Effector memory CD8-positive, alpha-beta T cell (primary cell): ENCODE results near the gene UBE2J2.

Source experiments
- ATAC-seq: fragments of 150-1000 bp; cut with Tn5 transposase; replicated peaks from 2 replicates; pipeline ENCODE4 v1.10.0; 2021; ENCODE audit warnings: mild to moderate bottlenecking, moderate library complexity
- DNase-seq, 3 experiments: peaks; one replicate each; pipeline ENCODE4 v3.0.0; 2021
- H3K27ac Mint-ChIP-seq, 2 donors: one replicate each; pipeline ENCODE4 v1.8.0; 2022; ENCODE audit warnings: mild to moderate bottlenecking in 2 of 2, mixed read lengths in 2 of 2, moderate library complexity in 2 of 2
- H3K27me3 Mint-ChIP-seq, 2 donors: one replicate each; pipeline ENCODE4 v1.8.0; 2022; ENCODE audit warnings: mixed read lengths in 2 of 2
- H3K36me3 Mint-ChIP-seq: one replicate; pipeline ENCODE4 v1.8.0; 2022; ENCODE audit warnings: mild to moderate bottlenecking, moderate library complexity, mixed read lengths; ENCODE audit not compliant: insufficient read depth
- H3K4me1 Mint-ChIP-seq, 2 donors: one replicate each; pipeline ENCODE4 v1.8.0; 2022; ENCODE audit warnings: low read depth in 2 of 2, mixed read lengths in 2 of 2
- H3K4me3 Mint-ChIP-seq, 2 donors: one replicate each; pipeline ENCODE4 v1.8.0; 2022; ENCODE audit warnings: mild to moderate bottlenecking in 2 of 2, mixed read lengths in 2 of 2, moderate library complexity in 2 of 2
- H3K9me3 Mint-ChIP-seq, 2 donors: one replicate each; pipeline ENCODE4 v1.8.0; 2022; ENCODE audit warnings: mixed read lengths in 2 of 2

Gene UBE2J2

GRCh38 chr1:1306661-1307260 lies 33.1 kb upstream of the UBE2J2 start:
- no peaks in the 10 kb centered on the region for H3K27me3 Mint-ChIP-seq
- peak overlapping the region; percentile 80 to 84 for H3K4me3 Mint-ChIP-seq
- peaks cover 35% of the 10 kb centered on the region for H3K36me3 Mint-ChIP-seq
- ATAC-seq, result no peak
- no peaks in the 10 kb centered on the region for H3K9me3 Mint-ChIP-seq
- H3K4me1 Mint-ChIP-seq, result peaks cover 17 to 20% of the 10 kb centered on the region in 2 donors
- no peak for DNase-seq
- H3K27ac Mint-ChIP-seq, result peak overlapping the region in 1 of 2 donors; percentile 78

GRCh38 chr1:1306070-1306660 lies 32.5 kb upstream of the UBE2J2 start:
- Mint-ChIP-seq H3K36me3 (peaks cover 31% of the 10 kb centered on the region), H3K4me3 (peak overlapping the region; percentile 80 to 84), H3K4me1 (peaks cover 17 to 20% of the 10 kb centered on the region in 2 donors), H3K27ac (peak overlapping the region; percentile 58 to 78), H3K9me3 (no peaks in the 10 kb centered on the region), H3K27me3 (no peaks in the 10 kb centered on the region)
- ATAC-seq (no peak), DNase-seq (no peak)

GRCh38 chr1:1305300-1306069 lies 31.8 kb upstream of the UBE2J2 start:
- H3K9me3 Mint-ChIP-seq, result no peaks in the 10 kb centered on the region
- peak overlapping the region; percentile 58 to 78 for H3K27ac Mint-ChIP-seq
- ATAC-seq (peak; percentile 39), DNase-seq (peak; percentile 71 to 73 (median 72))
- H3K4me1 Mint-ChIP-seq, result peaks cover 17 to 20% of the 10 kb centered on the region in 2 donors
- peak overlapping the region; percentile 80 to 84 for H3K4me3 Mint-ChIP-seq
- no peaks in the 10 kb centered on the region for H3K27me3 Mint-ChIP-seq
- H3K36me3 Mint-ChIP-seq, result peaks cover 28% of the 10 kb centered on the region

GRCh38 chr1:1304331-1305299 lies 31.0 kb upstream of the UBE2J2 start:
- H3K9me3 Mint-ChIP-seq, result no peaks in the 10 kb centered on the region
- no peaks in the 10 kb centered on the region for H3K27me3 Mint-ChIP-seq
- peaks cover 19% of the 10 kb centered on the region for H3K36me3 Mint-ChIP-seq
- H3K4me1 Mint-ChIP-seq, result peaks cover 17 to 20% of the 10 kb centered on the region in 2 donors
- ATAC-seq (no peak), DNase-seq (no peak)
- peak overlapping the region; percentile 80 to 84 for H3K4me3 Mint-ChIP-seq
- peak overlapping the region in 1 of 2 donors; percentile 78 for H3K27ac Mint-ChIP-seq

- no peak for DNase-seq
Observed at GRCh38 chr1:1303736-1304135, 30.1 kb upstream of the UBE2J2 start.

GRCh38 chr1:1302951-1303509 lies 29.4 kb upstream of the UBE2J2 start:
- DNase-seq, result no peak
- no peaks in the 10 kb centered on the region for H3K9me3 Mint-ChIP-seq
- no peak overlapping the region for H3K4me3 Mint-ChIP-seq
- peaks cover 8% of the 10 kb centered on the region for H3K36me3 Mint-ChIP-seq
- no peaks in the 10 kb centered on the region for H3K27me3 Mint-ChIP-seq
- no peak overlapping the region for H3K27ac Mint-ChIP-seq
- ATAC-seq, result no peak
- peaks cover 17 to 20% of the 10 kb centered on the region in 2 donors for H3K4me1 Mint-ChIP-seq

More at GRCh38 chr1:1303736-1304135, 30.1 kb upstream of the UBE2J2 start:
- peaks cover 15% of the 10 kb centered on the region for H3K36me3 Mint-ChIP-seq
- ATAC-seq, result no peak
- no peak overlapping the region for H3K4me3 Mint-ChIP-seq
- H3K27me3 Mint-ChIP-seq, result no peaks in the 10 kb centered on the region
- H3K4me1 Mint-ChIP-seq, result peaks cover 17 to 20% of the 10 kb centered on the region in 2 donors
- H3K9me3 Mint-ChIP-seq, result no peaks in the 10 kb centered on the region
- no peak overlapping the region for H3K27ac Mint-ChIP-seq

- peaks cover 5% of the 10 kb centered on the region for H3K36me3 Mint-ChIP-seq
- no peaks in the 10 kb centered on the region for H3K27me3 Mint-ChIP-seq
- ATAC-seq (no peak), DNase-seq (no peak)
- H3K4me3 Mint-ChIP-seq, result no peak overlapping the region
- peaks cover 14 to 18% of the 10 kb centered on the region in 2 donors for H3K4me1 Mint-ChIP-seq
- no peak overlapping the region for H3K27ac Mint-ChIP-seq
- H3K9me3 Mint-ChIP-seq, result no peaks in the 10 kb centered on the region
Observed at GRCh38 chr1:1302006-1302430, 28.4 kb upstream of the UBE2J2 start.

GRCh38 chr1:1300352-1300739 lies 26.7 kb upstream of the UBE2J2 start:
- H3K27ac Mint-ChIP-seq, result no peak overlapping the region
- H3K36me3 Mint-ChIP-seq, result no peaks in the 10 kb centered on the region
- no peaks in the 10 kb centered on the region for H3K27me3 Mint-ChIP-seq
- H3K9me3 Mint-ChIP-seq, result no peaks in the 10 kb centered on the region
- ATAC-seq (no peak), DNase-seq (no peak)
- no peak overlapping the region for H3K4me3 Mint-ChIP-seq
- H3K4me1 Mint-ChIP-seq, result peaks cover 0 to 4% of the 10 kb centered on the region in 2 donors

GRCh38 chr1:1299686-1300351 lies 26.2 kb upstream of the UBE2J2 start:
- ATAC-seq (peak; percentile 65), DNase-seq (no peak)
- no peaks in the 10 kb centered on the region for H3K36me3 Mint-ChIP-seq
- no peak overlapping the region for H3K27ac Mint-ChIP-seq
- H3K4me1 Mint-ChIP-seq, result peaks cover 0 to 3% of the 10 kb centered on the region in 2 donors
- H3K4me3 Mint-ChIP-seq, result no peak overlapping the region
- H3K9me3 Mint-ChIP-seq, result no peaks in the 10 kb centered on the region
- H3K27me3 Mint-ChIP-seq, result no peaks in the 10 kb centered on the region

- H3K4me3 Mint-ChIP-seq, result no peak overlapping the region
- no peak overlapping the region for H3K27ac Mint-ChIP-seq
- H3K27me3 Mint-ChIP-seq, result no peaks in the 10 kb centered on the region
- no peaks in the 10 kb centered on the region for H3K4me1 Mint-ChIP-seq
- ATAC-seq, result no peak
- no peaks in the 10 kb centered on the region for H3K9me3 Mint-ChIP-seq
- DNase-seq, result no peak
- H3K36me3 Mint-ChIP-seq, result no peaks in the 10 kb centered on the region
Observed at GRCh38 chr1:1298861-1299685, 25.4 kb upstream of the UBE2J2 start.

- Mint-ChIP-seq H3K4me1 (no peaks in the 10 kb centered on the region), H3K36me3 (no peaks in the 10 kb centered on the region), H3K4me3 (no peak overlapping the region), H3K27me3 (no peaks in the 10 kb centered on the region), H3K9me3 (no peaks in the 10 kb centered on the region), H3K27ac (no peak overlapping the region)
- ATAC-seq (no peak), DNase-seq (no peak)
Observed at GRCh38 chr1:1297802-1298424, 24.3 kb upstream of the UBE2J2 start.
